GM23248 (cell line): Measurements from ENCODE around the gene DVL3.
"Not testable (repeated sequence)": the region's sequence is repeated elsewhere in the genome, so short reads cannot be mapped to it uniquely, and the experiment has no call there.

Experiments
- EZH2 ChIP-seq: fragments of 200-600 bp; sonication (generic); IDR thresholded peaks from 2 replicates; pipeline ENCODE4 v1.6.1; 2018; ENCODE audit warnings: antibody characterized with exemption, mild to moderate bottlenecking; ENCODE audit not compliant: insufficient read depth, poor library complexity, severe bottlenecking
- EZH2phosphoT487 ChIP-seq: fragments of 200-600 bp; sonication (generic); IDR thresholded peaks from 2 replicates; pipeline ENCODE4 v1.6.1; 2018; ENCODE audit warnings: antibody characterized with exemption, moderate library complexity, mild to moderate bottlenecking, low read depth; ENCODE audit not compliant: insufficient read depth

DNA sequence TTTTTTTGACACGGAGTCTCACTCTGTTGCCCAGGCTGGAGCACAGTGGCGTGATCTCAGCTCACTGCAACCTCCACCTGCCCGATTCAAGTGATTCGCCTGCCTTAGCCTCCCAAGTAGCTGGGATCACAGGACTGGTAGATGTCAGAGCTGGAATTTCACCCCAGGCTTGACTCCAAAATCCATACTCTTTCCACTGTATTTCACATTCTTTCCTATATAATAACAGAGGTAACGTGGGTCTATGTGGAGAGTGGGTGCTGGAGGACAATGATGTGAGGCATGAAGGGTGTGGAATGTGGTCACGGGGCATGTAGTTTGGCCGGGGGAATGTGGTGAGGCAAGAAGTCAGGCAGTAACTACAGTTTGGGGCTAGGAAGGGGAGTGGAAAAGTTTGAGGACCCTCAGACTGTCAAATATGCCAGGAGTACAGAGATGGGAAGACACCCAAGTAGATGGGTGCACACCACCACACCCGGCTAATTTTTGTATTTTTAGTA lies 7.4 kb downstream of the DVL3 start:
- TF ChIP-seq EZH2, EZH2phosphoT487: not testable (repeated sequence)
